ENCODE results near the gene LARP4B.
"Not testable (repeated sequence)": the region's sequence is repeated elsewhere in the genome, so short reads cannot be mapped to it uniquely, and the experiment has no call there.

Gene LARP4B

DNA sequence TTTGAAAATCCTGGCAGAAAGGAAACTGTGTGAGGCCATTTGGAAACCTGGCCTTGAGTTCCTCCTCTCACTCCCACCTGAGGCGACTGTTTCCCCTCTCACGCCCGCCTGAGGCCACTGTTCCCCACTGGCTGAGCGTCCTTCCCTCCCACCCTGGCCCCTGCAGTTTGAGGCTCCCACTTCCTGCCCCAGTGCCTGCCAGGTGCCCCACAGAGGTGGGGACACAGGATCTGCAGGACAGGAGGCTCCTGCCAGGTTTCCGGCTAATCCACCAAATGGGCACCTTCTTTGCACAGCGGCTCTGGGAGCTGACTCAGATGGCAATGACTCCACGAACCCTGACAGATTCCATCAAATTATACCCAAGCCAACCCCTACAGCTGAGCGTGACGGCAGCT lies 24.3 kb upstream of the LARP4B start:
- DNase-seq, result no peak

GRCh38 chr10:955127-955819 lies 23.8 kb upstream of the LARP4B start:
- no peak for DNase-seq

- no peak for DNase-seq
Observed at GRCh38 chr10:954396-954795, 22.9 kb upstream of the LARP4B start.

GRCh38 chr10:953836-954235 lies 22.3 kb upstream of the LARP4B start:
- DNase-seq, result no peak

DNA sequence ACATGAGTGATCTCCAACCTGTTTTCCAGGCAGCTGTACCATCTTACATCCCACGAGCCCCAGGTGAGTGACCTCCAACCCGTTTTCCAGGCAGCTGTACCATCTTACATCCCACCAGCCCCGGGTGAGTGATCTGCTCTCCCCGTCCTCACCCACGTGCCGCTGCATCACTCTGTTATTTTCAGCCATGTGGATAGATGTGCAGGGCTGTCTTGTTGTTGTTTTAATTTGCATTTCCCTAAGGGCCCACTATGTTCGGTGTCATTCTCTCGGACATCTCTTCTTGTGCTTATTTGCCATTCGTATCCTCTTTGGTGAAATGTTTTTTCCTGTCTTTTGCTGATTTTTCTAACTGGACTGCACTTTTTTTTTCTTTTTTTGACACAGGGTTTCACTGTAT lies 17.9 kb upstream of the LARP4B start:
- no peak for DNase-seq

DNA sequence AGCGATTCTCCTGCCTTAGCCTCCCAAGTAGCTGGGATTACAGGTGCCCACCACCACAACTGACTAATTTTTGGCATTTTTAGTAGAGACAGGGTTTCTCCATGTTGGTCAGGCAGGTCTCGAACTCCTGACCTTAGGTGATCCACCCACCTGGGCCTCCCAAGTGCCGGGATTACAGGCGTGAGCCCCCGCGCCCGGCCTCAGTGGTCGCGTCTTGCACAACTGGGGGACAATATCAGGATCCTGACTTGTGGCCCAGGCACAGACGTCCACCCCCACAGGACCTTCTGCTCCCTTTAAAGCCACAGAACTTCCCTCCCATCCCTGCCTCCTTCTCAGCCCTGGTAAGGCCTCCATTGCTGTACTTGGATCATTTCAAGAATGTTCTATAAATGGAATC lies 16.8 kb upstream of the LARP4B start:
- no peak for DNase-seq

- no peak for DNase-seq
Observed at GRCh38 chr10:947881-948280, 16.4 kb upstream of the LARP4B start.

- DNase-seq, result no peak
Observed at GRCh38 chr10:947051-947450, 15.5 kb upstream of the LARP4B start.

DNA sequence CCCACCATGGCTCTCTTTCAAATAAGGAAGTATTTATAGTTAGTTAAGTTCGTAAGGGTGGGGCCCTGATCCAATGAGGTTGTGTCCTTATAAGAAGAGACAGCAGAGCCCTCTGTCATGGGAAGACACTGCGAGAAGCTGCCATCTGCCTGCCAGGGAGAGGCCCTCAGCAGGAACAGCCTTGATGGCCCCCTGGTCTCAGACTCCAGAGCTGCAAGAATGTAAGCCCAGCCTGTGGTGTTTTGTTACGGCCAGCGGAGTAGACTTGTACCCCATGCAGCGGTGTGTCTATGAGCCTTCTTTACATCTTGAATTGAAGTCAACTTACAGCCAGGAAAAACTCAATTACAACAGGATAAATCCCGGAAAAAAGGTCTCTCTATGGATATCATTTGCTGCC lies 14.3 kb upstream of the LARP4B start:
- DNase-seq, result no peak

- peak; percentile 68 for DNase-seq
Observed at GRCh38 chr10:944034-944831, 12.7 kb upstream of the LARP4B start.

GRCh38 chr10:943334-944033 lies 12.0 kb upstream of the LARP4B start:
- DNase-seq, result no peak

- no peak for DNase-seq
Observed at GRCh38 chr10:938941-939678, 7.6 kb upstream of the LARP4B start.

DNA sequence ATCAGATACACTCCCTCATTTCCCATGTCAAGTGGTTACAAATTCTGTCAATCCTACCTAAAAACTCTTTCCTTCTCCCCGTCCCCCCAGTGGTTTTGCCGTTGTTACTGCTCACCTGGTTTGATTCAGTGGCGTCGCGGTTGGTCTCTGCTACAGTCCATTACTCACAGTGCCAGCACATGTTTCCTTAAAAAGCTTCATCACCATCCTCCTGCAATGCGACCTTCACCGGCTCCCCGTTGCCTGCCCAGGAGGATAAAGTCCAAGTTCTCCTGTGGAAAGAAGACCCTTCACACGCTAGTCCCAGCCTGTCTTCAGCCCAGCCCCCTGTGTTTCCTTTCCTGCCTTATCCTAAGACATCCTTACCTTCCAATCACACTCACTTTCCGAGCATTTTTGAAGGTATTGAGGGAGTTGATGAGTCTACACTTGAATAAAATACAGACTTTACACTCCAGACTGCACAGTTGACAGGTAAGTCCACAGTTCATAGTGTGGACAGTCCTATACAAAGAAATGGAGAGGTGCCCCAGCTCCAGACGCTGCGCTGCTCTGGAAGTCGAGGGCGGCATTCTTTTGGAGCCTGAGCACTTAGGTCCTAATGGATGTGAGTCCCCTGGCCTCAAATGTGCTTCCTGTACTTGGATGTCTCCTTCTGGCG lies 3.4 kb upstream of the LARP4B start:
- no peak for DNase-seq

DNA sequence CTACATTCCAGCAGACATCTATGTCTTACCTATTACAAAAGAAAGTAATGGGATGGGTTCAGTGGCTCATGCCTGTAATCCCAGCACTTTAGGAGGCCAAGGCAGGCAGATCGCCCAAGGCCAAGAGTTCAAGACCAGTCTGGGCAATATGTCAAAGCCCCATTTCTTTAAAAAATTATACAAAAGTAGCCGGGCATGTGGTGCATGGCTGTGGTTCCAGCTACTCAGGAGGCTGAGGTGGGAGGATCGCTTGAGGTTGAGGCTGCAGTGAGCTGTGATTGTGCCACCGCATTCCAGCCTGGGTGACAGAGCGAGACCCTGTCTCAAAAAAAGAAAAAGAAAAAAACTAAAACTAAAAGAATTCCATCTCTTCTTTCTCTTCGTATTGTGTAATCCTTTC lies 2.7 kb upstream of the LARP4B start:
- not testable (repeated sequence) for DNase-seq

DNA sequence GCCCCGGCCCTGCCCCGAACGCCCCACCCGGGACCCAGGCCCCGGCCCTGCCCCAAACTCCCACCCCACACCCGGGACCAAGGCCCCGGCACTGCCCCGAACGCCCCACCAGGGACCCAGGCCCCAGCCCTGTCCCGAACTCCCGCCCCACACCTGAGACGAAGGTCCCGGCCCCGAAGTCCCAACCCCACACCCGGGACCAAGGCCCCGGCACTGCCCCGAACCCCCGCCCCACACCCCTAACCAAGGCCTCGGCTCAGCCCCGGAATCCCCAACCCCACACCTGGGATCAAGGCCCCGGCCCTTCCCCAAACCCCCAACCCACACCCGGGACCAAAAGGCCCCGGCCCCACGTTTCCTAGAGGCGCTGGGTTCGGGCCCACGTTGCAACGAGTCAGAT lies 1.1 kb upstream of the LARP4B start:
- DNase-seq, result no peak

DNA sequence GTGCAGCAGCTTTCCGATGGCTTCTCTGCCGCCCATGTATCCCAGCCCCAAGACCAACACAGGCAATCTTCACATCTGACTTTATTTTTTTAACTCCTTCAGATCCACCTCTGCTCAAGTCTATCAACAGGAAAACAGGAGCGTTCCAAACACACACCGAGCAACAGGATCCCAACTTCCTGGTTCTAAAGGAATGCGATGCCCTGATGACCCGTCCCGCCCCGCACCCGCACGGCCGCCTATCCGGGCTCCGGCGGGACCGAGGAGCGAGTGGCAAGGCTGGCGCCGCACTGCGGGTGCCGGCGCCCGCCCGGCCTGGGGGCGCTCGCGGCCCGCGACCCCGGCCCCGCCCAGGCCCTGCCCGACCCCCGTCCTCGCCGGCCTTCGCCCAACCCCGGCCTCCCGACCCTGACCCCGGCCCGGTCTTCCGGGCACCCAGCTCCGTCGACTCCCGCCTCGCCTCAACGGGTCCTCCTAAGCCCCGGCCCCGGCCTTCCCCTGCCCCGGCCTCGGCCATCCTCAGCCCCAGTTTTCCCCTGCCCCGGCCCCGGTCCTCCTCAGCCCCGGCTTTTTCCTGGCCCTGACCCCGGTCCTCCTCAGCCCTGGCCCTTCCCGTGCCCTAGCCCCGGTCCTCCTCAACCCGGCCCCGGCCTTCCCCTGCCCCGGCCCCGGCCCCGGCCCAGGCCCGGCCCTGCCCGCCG lies 730 bp downstream of the LARP4B start:
- DNase-seq, result peak; percentile 53

GRCh38 chr10:929960-930624 lies 1.4 kb downstream of the LARP4B start:
- peak; percentile 81 for DNase-seq

DNA sequence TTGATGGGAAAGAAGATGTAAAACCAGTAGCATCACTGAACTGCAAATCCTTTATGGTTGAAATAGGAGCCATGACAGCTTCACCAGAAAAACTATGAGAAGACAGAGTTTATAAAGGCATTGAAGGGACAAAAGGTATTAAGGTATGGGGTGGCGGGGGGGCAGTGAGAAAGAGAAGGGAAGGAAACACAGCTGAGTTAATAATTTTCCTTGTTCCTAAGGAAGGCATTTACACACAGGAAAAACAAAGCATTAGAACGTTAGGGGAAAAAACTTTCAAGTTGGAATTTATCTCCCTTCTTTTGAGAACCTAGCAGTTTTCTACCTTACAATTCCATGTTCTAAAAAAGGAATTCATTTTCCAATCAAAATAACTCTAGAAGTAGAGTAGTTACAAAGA lies 4.4 kb downstream of the LARP4B start:
- no peak for DNase-seq

DNA sequence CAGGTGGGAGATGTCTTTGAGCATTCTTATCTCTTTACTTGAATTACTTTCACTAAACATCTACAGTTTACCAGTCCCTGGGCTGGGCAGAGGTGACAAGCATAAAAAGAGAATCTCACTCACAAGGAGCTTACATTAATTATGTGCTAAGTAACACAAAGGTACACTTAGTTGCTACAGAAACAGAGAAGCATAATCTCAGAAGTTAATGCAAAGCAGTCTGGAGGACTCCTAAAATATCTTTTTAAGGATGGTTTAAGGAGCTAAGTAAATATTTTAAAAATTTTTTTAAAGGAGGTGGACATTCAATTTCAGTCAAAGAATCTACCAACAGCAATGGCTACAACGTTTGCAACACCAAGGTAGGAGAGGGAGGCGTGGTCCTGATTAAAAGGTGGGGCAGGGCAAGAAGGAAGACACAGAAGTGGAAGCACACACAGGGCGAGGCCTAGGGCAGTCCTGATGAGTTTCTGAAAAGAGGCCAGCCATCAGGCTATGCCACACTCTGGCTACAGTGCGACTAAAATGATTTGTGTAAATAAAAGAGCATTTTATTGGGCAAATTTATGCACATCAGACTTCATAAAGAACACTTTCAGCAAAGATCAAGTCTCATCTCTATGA lies 5.3 kb downstream of the LARP4B start:
- DNase-seq, result no peak

GRCh38 chr10:924524-924859 lies 7.0 kb downstream of the LARP4B start:
- no peak for DNase-seq

Measured in hematopoietic multipotent progenitor cell treated with erythropoietin and hydrocortisone succinate and interleukin-3 and kit ligand, for 4 days (in vitro differentiated cells).